IPS-NIHi7 (cell line): ENCODE results near the gene LRCOL1.

Experiments
- DNase-seq: peaks from one replicate; pipeline ENCODE4 v3.0.0; 2012; ENCODE audit warnings: mixed read lengths; ENCODE audit errors: extremely low spot score

Gene LRCOL1

DNA sequence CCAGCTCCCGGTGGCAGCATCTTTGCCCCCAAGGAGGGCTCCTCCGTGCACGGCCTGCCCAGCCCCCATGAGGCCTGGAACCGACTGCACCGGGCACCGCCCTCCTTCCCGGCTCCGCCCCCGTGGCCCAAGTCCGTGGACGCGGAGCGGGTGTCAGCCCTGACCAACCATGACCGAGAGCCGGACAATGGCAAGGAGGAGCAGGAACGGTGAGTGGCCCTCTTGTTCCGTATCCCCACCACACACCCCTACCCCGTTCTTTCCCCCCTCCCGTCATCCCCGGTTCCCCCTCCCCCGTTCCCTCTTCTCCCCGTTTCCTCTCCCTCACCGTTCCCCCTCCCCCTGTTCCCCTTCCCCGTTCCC lies 28.3 kb downstream of the LRCOL1 start:
- peak; percentile 66 for DNase-seq

DNA sequence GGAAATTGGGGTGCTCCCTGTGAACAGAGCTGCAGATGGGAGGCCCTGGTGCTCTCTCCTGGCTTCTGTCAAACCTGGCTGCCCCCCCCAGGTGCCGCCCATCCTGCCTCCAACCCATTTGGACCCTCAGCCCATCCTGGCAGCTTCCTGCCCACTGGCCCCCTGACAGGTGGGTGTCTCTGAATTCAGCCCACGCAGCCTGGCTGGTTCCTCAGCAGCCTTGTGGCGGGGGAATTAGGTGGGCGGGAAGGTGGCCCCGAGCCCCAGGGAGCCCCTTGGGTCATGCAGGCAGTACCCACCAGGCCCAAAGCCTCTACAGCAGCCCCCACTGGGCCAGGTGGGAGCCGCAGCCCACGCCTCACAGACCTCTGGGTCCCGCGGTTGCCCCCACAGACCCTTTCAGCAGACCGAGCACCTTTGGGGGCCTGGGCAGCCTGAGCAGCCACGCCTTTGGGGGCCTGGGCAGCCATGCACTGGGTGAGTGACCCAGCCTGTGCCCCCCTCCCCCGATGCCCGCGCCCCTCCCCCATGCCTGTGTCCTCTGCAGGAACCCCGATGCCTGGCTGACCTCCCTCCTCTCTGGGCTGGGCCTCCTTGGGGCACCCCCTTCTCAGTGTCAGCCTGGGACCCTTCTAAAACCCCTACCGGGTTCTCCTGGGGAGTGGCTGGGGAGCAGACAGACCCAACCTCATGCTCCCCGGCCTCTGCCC lies 28.9 kb downstream of the LRCOL1 start:
- no peak for DNase-seq

DNA sequence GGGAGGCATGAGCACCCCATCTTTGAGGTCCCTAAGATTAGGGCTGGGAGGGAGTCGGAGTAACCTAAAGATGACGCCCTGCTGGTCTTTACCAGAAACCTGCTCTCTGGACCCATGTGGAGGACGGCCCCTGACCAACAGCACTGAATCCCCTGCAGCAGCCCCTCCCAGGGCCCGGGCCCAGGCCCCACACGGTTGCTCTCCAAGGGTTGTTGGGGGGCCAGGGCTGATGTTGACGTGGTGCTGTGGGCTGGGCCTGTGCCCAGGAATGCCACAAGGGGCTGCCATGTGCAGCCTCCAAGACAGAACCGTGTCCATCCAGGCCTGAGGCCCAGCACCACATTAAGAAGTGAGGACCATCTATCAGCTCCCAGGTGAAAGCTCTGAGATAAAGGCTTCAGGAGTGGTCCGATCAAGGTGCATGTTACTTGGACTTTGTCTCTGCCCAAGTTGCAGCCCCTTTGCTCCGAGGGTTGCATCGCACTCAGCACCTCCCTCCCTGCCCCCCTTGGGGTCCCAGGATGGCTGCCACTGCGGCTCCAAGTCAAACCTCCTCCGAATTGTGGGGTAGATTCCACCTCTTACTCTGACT lies 29.6 kb downstream of the LRCOL1 start:
- no peak for DNase-seq

DNA sequence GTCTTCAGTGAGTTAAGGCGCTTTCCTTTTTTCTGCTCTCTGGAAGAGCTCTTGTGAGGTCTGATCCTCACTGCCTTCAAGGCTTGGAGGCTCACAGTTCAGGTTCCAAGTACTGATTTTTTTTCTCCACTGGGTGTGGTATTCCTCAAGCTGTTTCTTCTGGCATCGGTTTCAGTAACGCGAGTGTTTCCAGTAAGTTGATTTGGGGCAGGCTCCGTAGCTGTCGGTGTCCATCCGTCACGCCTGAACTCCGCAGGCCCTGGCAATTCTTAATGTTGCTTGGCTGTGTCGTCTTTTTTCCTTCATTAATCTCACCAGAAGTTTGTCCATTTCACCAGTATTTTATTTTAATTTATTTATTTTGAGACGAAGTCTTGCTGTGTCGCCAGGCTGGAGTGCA lies 30.6 kb downstream of the LRCOL1 start:
- DNase-seq = no peak

DNA sequence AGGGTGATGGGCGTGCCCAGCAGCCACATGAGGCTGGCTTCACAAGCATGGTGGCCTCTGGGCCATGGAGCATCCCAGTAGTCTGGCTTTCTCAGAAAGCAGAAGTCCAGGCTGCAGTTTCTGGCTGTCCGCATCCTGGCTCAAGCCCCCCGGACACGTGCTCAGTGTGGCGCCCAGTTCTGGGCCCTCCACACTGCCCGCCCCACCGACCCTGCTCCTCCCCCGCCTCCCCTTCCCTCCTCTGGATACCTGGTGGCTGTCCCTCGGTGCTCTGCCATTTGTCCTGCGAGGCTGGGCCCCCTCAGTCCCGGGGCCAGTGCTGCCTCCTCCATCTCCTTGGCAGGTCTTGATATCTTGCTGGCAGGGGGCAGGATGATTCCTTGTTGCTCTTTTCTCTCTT lies 31.6 kb downstream of the LRCOL1 start:
- no peak for DNase-seq

DNA sequence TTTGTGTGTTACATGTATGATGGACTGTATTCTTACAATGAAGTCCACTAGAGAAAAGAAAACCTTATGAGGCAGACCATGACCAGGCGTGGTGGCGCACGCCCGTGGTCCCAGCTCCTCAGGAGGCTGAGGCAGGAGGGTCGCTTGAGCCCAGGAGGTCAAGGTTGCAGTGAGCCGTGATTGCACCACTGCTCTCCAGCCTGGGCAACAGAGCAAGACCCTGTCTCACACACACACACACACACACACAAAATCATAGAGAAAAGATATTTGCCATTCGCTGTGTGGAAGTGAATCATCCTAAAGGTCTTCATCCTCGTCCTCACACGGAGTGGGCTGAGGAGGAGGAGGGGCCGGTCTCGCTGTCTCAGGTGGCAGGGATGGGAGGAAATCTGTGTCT lies 32.3 kb downstream of the LRCOL1 start:
- DNase-seq = no peak

DNA sequence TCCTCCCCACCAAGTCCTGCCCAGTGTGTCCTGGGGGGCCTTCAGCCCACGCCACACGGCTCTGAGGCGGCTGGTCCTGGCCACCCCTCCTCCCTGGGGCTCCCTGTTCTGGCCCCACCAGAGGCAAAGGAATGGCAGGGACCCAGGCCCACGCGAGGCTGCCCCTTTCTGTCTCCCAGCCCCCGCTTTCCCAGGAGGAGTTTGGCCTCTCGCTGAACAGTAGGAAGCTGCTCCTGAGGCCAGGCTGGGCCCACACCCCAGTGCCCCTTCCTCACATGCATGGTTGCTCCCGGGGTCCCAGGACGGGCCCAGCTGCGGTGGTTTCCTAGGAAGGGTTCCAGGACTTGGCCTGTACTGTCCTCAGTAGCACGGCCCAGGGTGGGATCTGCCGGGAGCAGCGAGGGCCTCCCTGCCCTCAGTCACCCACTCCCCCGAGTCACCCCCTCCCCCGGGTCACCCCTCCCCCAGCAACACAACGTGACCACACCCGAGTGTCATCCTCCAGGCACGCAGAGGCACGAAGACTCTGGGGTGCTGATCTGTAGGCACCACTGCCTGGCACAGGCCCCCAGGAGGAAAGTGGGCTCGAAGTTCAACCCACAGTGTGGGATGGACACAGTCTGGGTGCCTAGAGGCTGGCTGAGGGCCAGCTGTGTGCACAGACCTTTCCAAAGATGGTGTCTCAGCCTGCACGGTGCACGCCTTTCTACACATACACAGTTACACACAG lies 33.0 kb downstream of the LRCOL1 start:
- no peak for DNase-seq

DNA sequence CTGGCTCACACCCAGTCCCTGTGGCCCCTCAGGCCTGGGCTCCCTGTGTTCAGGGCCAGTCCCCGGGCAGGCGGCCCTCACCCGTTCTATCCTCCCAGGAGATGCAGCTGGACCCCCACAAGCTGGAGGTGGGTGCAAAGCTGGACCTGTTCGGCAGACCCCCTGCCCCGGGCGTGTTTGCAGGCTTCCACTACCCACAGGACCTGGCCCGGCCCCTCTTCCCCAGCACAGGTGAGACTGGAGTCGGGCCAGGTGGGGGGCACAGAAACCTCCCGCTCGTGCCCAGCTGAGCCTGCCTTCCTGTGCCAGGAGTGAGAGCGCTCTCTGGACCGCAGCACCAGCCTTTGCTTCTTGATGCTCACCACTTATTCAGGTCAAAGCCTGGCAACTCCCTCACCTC lies 33.7 kb downstream of the LRCOL1 start:
- no peak for DNase-seq

DNA sequence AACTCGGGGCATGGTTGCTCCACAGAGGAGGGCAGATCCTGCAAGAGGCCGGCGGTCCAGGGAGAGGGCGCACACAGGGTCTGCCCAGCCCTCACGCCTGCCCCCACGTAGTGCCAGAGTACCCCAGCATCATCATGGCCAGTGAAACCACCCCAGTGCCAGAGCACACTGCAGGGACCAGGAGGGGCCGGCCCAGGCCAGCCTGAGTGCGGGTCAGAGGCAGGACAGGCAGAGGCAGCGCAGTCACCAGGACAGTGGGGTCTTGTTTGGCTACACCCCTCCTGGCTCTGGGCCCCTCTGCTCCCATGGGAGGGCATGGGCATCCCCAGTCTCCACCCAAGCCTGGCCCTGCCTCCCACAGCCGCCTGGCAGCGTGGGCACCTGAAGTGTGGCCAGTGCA lies 34.7 kb downstream of the LRCOL1 start:
- no peak for DNase-seq

DNA sequence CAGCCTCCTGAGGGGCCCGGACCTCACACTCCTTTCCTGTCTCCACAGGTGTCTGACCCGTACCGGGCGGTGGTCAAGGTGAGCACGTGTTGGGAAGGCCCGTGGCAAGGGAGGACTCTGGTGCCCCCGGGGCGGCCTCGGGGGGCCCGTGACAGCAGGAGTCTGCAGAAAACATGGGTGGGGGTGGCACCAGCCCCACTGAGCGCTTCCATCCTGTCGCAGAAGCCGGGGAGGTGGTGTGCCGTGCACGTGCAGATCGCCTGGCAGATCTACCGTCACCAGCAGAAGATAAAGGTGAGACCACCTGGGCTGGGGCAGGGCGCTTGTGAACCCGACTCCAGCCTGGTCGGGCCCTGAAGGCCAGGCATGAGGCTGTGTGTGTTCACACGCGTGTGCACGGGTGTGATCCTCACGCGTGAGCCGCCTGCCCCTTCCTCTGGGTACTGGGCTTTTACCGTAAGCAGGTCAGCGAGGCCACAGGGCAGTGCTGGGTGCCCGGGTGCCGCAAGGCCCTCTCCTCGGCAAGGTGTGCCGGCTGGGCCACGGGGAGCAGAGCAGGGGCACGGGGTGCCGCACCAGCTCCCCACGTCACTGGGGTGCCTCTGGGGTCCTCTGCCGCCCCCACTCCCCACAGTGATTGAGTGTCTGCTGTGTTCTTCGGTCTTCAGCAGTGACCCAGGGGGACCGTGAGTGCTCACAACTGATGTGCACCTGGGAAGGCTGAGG lies 35.9 kb downstream of the LRCOL1 start:
- DNase-seq = no peak

DNA sequence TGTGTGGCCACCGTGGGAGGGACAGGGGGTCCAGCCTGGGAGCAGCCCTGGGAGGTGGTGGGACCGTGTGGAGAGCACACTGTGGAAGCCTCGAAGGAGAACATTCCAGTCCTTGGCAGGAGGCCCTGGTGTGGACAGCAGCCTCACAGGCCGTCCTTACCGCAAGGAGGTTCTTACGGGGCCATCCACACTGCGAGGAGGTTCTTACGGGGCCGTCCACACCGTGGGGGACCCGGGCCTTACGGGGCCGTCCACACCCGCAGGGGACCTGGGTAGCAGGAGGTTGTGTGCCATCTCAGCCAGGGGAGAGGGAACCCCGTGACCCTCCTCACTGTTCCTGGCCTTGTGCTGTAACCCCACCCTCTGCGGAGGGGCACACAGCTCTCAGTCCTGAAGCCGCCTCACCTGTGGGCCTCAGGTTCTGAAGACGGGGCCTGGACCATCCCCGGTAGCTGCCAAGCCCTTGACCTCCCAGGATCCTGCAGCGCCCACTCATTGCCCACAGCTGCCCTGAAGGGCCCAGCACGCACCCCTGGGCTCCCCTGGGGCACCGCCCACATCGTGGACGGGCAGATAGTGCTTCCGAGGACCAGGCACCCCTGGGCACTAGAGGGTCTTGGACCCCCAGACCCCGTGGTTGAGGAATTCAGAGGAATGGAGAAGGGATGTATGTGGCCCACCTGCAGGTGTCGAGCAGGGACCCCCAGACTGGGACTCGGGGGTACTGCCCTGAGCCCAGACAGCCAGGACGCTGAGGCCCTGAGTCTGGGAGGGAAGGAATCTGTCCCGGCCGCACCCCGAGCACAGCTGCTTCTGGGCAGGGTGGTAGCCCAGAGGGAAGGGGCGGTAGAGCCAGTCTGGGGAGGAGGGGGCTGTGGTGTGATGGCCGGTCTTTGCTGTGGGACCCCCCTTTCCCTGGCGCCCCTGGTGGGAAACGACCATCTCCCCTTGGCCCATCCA lies 37.3 kb downstream of the LRCOL1 start:
- DNase-seq = no peak

DNA sequence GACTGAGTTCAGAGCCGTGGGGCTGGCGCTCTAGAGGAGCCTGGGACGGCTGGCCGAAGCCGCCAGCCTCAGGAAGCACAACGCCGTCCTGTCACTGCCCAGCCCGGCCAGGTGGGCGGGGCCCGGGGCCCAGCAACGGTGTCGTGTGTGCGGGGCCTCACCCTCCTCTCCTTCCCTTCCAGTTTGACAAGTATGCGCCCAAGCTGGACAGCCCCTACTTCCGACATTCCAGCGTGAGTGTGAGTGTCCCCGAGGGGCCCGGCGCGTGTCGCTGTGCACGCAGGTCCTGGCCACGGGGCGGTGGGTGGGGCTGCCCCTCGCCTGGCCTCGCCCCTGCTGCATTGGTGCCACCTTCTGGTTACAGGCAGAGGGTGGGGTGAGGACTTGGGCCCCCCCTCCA lies 38.3 kb downstream of the LRCOL1 start:
- DNase-seq = no peak

DNA sequence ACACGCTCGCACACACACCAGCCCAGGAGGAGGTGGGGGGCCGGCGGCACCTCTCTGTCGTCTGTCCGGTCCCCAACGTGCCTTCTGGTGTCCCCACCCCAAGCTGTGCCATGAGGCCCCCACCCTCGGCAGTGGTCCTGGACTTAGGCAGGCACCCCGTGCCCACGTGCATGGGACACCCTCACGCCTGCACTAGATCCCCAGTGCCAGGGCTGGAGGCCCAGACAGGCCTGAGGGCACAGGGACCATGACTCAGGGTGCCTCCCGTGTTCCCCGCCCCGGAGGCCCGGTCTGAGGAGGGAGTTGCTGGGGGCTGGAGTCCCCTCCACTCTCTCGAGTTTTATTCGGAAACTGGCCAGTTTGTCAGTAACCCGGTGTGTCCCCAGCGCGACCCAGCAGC lies 38.8 kb downstream of the LRCOL1 start:
- DNase-seq = no peak

DNA sequence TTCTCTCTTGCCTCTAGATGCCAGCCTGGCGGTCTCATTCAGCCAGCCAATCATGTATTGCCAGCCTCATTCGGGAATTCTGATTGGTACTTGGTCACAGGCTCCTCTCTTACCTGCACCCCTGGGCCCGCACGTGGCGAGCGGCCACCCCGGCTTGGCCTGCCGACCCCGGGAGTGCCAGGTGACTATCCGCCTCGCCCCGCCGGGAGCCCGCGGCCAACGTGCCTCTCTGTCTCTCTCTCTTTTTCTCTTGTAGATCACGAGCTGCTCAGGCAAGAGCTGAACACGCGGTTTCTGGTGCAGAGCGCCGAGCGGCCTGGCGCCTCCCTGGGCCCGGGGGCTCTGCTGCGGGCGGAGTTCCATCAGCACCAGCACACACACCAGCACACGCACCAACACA lies 39.3 kb downstream of the LRCOL1 start:
- no peak for DNase-seq

DNA sequence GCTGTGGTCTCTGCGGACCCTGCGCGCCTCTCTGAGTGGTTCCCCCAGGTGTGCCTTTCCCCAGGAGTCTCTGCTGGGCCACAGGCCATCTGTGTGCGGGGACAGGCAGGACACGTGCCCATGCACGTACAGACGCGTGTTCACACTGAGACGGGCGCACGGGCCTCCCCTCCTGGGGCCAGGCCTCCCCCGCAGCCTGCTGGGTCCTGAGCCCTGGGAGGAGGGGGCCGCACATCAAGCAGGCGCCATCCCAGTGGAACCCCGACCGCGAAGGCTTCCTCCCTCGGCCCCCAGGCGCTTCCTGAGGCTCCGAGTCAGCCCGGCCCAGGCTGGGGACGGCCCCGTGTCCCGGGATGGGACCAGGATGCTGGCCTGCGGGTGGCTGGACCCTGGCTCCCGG lies 39.7 kb downstream of the LRCOL1 start:
- no peak for DNase-seq

DNA sequence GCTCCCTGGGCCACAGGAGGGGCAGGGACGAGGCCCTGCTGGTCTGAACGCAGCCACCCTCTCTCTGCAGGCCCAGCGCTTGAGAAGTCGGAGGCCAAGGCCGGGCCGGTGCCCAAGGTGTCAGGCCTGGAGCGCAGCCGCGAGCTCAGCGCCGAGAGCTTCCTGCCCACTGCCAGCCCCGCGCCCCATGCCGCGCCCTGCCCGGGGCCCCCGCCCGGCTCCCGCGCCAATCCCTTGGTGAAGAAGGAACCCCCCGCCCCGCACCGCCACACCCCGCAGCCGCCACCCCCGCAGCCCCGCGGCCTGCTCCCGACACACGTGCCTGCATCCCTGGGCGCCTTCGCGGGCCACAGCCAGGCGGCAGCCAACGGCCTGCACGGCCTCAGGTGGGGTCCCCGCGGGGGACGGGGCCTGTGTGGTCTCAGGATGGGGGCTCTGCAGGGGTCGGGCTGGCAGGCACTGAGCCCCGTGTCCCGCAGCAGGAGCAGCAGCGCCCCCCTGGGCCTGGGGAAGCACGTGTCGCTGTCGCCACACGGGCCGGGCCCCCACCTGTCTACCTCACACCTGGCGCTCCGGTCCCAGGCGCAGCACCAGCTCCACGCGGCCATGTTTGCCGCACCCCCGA lies 40.4 kb downstream of the LRCOL1 start:
- DNase-seq = no peak

DNA sequence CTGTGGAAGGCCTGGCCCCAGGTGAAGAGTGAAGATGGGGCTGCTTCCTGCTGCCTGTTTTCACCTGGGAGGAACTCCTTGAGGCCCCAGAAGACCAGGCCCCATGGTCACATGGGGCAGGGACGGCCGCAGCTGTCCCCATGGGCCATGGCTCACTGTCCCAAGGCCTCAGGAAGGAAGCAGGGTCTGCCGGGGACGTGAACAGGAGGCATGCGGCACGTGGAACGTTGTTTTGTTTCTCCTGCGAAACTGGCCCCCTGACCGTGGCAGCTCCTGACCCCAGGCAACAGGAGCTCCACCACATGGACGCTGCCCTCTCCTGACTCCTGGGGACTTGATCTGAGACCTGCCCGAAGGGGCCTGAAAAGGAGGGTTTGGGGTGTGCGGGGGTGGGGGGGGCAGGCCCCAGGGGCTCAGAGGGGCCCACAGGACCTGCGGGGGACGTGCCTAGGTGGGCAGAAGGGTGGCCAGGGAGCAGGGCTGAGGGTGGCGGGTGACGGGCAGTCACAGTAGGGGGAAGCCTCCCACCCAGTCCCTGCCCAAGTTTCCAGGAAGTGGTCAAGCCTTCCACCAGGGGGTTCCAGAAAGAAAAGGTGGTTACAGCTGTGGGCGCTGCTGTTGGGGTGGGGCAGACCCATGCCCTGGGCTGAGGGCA lies 41.4 kb downstream of the LRCOL1 start:
- DNase-seq = no peak

DNA sequence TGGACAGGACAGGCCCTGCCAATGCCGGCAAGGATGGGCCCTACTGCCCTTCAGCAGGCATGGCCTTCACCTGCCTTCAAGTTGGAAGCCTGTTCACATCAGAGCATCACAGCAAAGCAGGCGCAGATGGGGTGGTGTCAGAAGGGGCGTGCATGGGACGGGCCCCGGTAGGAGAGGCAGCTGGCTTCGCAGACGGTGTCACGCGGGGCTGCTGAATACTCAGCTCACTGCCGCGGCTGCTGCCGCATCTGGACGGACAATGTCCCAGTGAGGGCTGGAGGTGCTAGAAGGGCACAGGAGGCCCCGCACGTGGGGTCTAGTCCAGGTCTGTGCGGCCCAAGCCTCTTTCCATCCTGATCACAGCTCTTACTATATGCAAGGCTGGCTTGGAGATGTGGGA lies 42.1 kb downstream of the LRCOL1 start:
- no peak for DNase-seq

DNA sequence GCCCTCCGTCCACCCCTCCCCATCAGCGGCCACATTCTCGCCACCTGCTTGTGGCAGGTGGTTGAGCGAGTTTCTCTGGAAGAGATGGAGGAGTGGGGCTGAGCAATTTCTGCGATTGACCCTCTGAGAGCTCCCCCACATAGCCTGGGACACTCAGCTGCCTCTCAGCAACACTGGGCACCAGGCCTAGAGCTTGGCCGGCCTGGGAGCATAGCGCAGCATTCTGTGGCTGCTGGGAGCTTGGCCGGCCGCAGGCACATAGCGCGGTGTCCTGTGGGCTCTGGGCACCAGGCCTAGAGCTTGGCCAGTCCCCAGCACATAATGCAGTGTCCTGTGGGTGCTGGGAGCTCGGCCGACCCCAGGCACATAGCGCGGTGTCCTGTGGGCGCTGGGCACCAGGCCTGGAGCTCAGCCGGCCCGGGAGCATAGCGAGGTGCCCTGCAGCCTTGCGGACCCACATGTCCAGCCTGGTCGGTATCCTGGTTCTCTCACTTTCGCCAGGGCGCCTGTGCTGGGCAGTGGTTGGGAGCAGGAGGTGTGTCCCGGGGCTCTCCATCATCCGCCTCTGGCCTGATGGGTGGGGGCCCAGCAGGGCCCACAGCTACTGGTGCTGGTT lies 43.8 kb downstream of the LRCOL1 start:
- DNase-seq = no peak

DNA sequence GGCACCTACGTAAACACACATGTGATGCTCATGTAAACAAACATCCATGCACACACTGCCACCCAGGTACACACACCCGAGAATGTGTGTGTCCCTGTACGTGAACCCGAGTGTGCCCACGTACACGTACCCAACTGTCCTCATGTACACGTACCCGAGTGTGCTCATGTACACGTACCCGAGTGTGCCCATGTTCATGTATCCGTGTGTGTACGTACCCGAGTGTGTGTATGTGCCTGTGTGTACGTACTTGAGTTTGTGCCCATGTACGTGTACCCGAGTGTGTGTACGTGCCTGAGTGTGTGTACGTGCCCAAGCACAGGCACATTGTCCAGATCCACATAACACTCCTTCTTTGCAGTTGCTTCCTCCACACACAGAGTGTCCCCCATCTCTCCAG lies 45.0 kb downstream of the LRCOL1 start:
- DNase-seq = no peak
